Measurements from ENCODE around the gene HIVEP1.

GRCh38 chr6:12058172-12058961, 46.3 kb downstream of the HIVEP1 start:
- no peak for TF ChIP-seq CTCF (conservative IDR thresholded peaks at IDR 0.05; ENCODE audit: low read depth, low read length)
- no peak for TF ChIP-seq EZH2 (IDR thresholded peaks at IDR 0.05; ENCODE audit: low read length, unreplicated experiment)
